IPS-15b (cell line): ENCODE measurements around the gene PGK2.

ENCODE experiments used
- H3K27me3 ChIP-seq: one replicate; pipeline ENCODE4 v1.6.1; 2013; ENCODE audit warnings: low read length; ENCODE audit not compliant: control insufficient read depth, insufficient read depth
- H3K36me3 ChIP-seq: one replicate; pipeline ENCODE4 v1.6.1; 2013; ENCODE audit warnings: low read length; ENCODE audit not compliant: control insufficient read depth, insufficient read depth
- H3K4me1 ChIP-seq: one replicate; pipeline ENCODE4 v1.6.1; 2013; ENCODE audit warnings: mild to moderate bottlenecking, low read length; ENCODE audit not compliant: control insufficient read depth, insufficient read depth
- H3K4me3 ChIP-seq: one replicate; pipeline ENCODE4 v1.5.1; 2013; ENCODE audit warnings: low read depth, low read length
- H3K9ac ChIP-seq: one replicate; pipeline ENCODE4 v1.6.1; 2013; ENCODE audit warnings: low read depth, mild to moderate bottlenecking, low read length
- H3K9me3 ChIP-seq: one replicate; pipeline ENCODE4 v1.6.1; 2013; ENCODE audit warnings: mild to moderate bottlenecking, low read length; ENCODE audit not compliant: control insufficient read depth, insufficient read depth

Gene PGK2

DNA sequence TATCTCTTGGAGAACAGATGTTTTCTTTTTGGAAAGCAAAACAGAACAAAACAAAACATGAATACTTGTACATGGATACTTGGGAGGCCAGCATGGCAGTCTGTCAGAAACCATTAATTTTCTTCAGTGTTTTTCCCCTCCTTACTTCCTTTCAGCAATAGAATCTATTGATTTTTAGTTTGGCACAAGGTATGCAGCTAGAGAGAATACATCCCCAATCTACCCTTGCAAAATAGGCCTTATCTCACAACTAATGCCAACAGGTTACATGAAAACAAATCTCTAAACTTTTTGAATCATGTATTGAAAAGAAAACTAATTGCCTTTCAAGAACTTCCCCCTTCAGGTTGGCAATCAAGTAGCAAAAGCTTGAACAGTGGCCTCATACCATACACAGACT lies 2.8 kb downstream of the PGK2 start:
- H3K4me1 ChIP-seq = no peaks in the 10 kb centered on the region
- no peaks in the 10 kb centered on the region for H3K9me3 ChIP-seq
- no peaks in the 10 kb centered on the region for H3K27me3 ChIP-seq
- no peak overlapping the region for H3K4me3 ChIP-seq
- H3K9ac ChIP-seq = no peak overlapping the region
- no peaks in the 10 kb centered on the region for H3K36me3 ChIP-seq

GRCh38 chr6:49782725-49783124 lies 4.4 kb downstream of the PGK2 start:
- H3K27me3 ChIP-seq = no peaks in the 10 kb centered on the region
- no peaks in the 10 kb centered on the region for H3K4me1 ChIP-seq
- H3K9ac ChIP-seq = no peak overlapping the region
- no peaks in the 10 kb centered on the region for H3K9me3 ChIP-seq
- no peak overlapping the region for H3K4me3 ChIP-seq
- H3K36me3 ChIP-seq = no peaks in the 10 kb centered on the region

DNA sequence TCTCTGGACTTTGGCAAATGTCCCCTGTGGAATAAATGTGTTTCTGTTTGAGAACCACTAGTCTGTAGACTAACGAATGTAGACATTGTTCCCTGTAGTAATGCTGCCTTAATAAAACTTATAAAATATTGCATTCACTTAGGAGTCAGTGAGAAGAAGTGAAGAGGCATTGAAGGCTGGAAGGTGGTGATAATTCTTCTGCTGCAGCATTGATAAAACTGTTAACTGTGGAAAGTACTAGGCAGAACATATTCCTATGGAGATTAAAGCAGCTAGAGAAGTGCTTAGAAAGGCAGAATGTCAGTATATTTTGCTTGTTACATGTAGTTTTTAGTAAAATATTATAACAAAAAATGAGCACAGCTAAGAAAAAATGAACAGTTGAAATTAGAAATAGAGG lies 4.8 kb downstream of the PGK2 start:
- Histone ChIP-seq H3K9me3 (no peaks in the 10 kb centered on the region), H3K36me3 (no peaks in the 10 kb centered on the region), H3K4me1 (no peaks in the 10 kb centered on the region), H3K4me3 (no peak overlapping the region), H3K27me3 (no peaks in the 10 kb centered on the region), H3K9ac (no peak overlapping the region)

DNA sequence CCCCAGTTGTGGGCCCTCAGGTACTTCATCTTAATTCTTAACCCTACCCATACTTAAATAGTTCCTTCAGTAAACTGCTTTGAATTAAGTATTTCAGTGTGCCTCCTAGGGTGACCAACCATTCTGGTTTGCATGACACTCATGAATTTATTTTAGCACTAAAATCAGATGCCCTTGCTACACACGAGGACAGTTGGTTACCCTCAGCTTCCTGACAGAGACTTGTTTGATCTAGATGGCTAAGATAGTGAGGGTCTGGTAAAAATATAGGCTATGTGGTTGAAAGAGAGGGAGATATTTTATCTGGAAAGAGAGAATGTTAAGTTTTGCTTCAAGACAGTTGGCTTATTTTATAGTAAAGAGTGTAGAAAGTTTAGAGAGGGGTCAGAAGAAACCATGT lies 10.6 kb downstream of the PGK2 start:
- Histone ChIP-seq H3K4me3 (no peak overlapping the region), H3K9me3 (no peaks in the 10 kb centered on the region), H3K36me3 (no peaks in the 10 kb centered on the region), H3K9ac (no peak overlapping the region), H3K27me3 (no peaks in the 10 kb centered on the region), H3K4me1 (no peaks in the 10 kb centered on the region)

GRCh38 chr6:49775043-49775442 lies 12.0 kb downstream of the PGK2 start:
- H3K4me1 ChIP-seq = no peaks in the 10 kb centered on the region
- no peaks in the 10 kb centered on the region for H3K36me3 ChIP-seq
- H3K27me3 ChIP-seq = no peaks in the 10 kb centered on the region
- H3K9ac ChIP-seq = no peak overlapping the region
- H3K9me3 ChIP-seq = no peaks in the 10 kb centered on the region
- H3K4me3 ChIP-seq = no peak overlapping the region

- Histone ChIP-seq H3K4me1 (no peaks in the 10 kb centered on the region), H3K4me3 (no peak overlapping the region), H3K27me3 (no peaks in the 10 kb centered on the region), H3K36me3 (no peaks in the 10 kb centered on the region), H3K9me3 (no peaks in the 10 kb centered on the region), H3K9ac (no peak overlapping the region)
These were observed 14.8 kb downstream of the PGK2 start for GRCh38 chr6:49772285-49772684.

GRCh38 chr6:49766762-49767161 lies 20.3 kb downstream of the PGK2 start:
- Histone ChIP-seq H3K27me3 (no peaks in the 10 kb centered on the region), H3K4me1 (no peaks in the 10 kb centered on the region), H3K36me3 (no peaks in the 10 kb centered on the region), H3K9ac (no peak overlapping the region), H3K9me3 (no peaks in the 10 kb centered on the region), H3K4me3 (no peak overlapping the region)

GRCh38 chr6:49764571-49765236 lies 22.4 kb downstream of the PGK2 start:
- Histone ChIP-seq H3K27me3 (no peaks in the 10 kb centered on the region), H3K9me3 (no peaks in the 10 kb centered on the region), H3K9ac (no peak overlapping the region), H3K4me1 (no peaks in the 10 kb centered on the region), H3K36me3 (no peaks in the 10 kb centered on the region), H3K4me3 (no peak overlapping the region)

DNA sequence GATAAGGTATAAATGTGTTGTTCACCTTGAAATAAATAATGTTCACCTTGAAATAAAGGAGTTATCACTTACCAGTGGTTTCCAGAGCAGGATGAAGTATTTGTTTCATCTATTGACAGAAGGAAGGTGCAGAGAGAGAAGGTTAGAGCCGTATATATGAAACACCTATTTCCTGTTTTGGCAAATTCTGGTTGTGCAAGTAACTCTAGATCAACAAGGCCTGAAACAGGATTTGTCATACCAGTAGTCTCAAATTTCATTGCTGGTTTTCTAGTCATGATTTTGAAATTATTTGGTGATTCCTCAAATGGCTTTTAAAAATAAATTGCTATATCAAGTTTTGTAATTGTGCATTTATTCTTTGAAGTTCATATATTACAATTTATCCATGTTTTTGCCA lies 42.8 kb downstream of the PGK2 start, which contains the start of gene CRISP3:
CRISP3 (minus strand) TSS at position 130 of the 400 bp plus-strand sequence; CDS start at position 109, 21 bp downstream.
- H3K27me3 ChIP-seq = no peaks in the 10 kb centered on the region
- no peaks in the 10 kb centered on the region for H3K4me1 ChIP-seq
- no peaks in the 10 kb centered on the region for H3K9me3 ChIP-seq
- H3K9ac ChIP-seq = no peak within 1 kb of the TSS
- H3K36me3 ChIP-seq = no peaks in the 10 kb centered on the region
- H3K4me3 ChIP-seq = no peak within 1 kb of the TSS

DNA sequence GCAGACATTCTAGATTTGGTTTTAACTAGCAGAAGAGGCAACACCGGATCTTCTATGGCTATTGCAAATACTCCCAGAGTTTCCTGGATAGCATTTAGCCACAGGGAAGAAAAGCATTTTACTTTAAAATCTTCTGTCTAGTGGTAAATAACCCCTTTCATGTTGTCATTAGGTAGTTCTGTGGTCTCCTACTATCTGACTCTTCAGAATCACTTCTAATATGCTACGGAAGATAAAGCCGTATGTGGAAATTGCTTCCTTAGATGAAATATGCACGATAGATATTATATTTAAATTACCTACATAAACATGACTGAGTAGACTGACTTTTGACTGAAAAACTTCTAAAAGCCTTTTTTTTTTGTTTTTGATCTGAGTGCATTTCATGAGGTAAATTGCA lies 43.7 kb downstream of the PGK2 start:
- H3K9ac ChIP-seq = no peak overlapping the region
- H3K36me3 ChIP-seq = no peaks in the 10 kb centered on the region
- H3K4me3 ChIP-seq = no peak overlapping the region
- no peaks in the 10 kb centered on the region for H3K4me1 ChIP-seq
- no peaks in the 10 kb centered on the region for H3K27me3 ChIP-seq
- no peaks in the 10 kb centered on the region for H3K9me3 ChIP-seq

DNA sequence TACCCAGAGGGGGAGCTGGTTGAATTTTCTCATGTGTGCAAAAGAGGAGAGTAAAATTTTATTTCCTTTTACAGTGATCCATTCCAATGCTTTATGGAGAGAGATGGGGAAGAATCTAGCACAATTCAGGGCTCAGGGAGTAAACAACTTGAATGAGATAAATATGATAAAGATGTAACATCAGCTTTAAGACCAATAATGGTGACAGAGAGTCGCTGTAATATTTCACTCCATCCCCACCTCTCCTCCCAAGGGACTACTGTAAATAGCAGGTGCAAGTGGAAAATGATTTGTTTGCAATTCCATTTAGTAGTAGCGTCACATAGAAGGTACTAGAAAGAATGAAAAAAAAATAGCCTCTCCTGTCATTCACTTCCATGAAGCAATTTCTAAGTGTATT lies 47.7 kb downstream of the PGK2 start:
- no peaks in the 10 kb centered on the region for H3K9me3 ChIP-seq
- H3K36me3 ChIP-seq = no peaks in the 10 kb centered on the region
- no peak overlapping the region for H3K4me3 ChIP-seq
- no peaks in the 10 kb centered on the region for H3K27me3 ChIP-seq
- no peak overlapping the region for H3K9ac ChIP-seq
- H3K4me1 ChIP-seq = no peaks in the 10 kb centered on the region

DNA sequence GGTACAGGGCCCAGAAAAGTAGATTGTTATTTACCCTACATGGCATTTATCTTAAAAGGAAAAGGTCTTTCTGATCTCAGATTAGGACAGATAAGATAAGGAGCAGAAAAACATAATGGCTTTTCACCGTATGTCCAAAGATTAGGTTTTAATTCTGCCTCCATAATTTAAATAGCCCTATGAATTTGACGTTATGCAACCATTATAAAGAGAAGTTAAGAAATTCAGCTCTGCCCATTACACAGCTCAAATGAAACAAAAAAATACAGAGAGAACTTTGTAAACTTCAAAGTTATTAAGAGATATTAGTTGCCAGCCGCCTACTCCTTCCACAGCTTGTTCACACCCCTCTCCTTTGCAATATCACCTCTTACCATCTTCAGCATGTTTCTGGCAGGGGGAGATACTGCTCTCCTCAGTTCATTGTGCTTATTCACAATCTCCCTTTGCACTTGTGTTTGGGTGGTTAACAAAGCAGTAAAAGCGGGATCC lies 51.0 kb downstream of the PGK2 start:
- Histone ChIP-seq H3K9me3 (no peaks in the 10 kb centered on the region), H3K36me3 (no peaks in the 10 kb centered on the region), H3K9ac (no peak overlapping the region), H3K27me3 (no peaks in the 10 kb centered on the region), H3K4me3 (no peak overlapping the region), H3K4me1 (no peaks in the 10 kb centered on the region)
